HG02763 (cell line): Measurements from ENCODE around the gene SLC7A9.
"Not testable (repeated sequence)": the region's sequence is repeated elsewhere in the genome, so short reads cannot be mapped to it uniquely, and the experiment has no call there.

Source experiments
- ATAC-seq: cut with Tn5 transposase; IDR thresholded peaks from one replicate; pipeline ENCODE4 v1.9.1; 2021; ENCODE audit warnings: mild to moderate bottlenecking, moderate library complexity; ENCODE audit not compliant: unreplicated experiment

SLC7A9 gene

GRCh38 chr19:32865326-32865725 lies 4.2 kb downstream of the SLC7A9 start:
- no peak for ATAC-seq

GRCh38 chr19:32864318-32865007 lies 5.1 kb downstream of the SLC7A9 start:
- no peak for ATAC-seq

GRCh38 chr19:32863841-32864240 lies 5.7 kb downstream of the SLC7A9 start:
- ATAC-seq, result no peak

GRCh38 chr19:32863301-32863700 lies 6.3 kb downstream of the SLC7A9 start:
- no peak for ATAC-seq

- ATAC-seq, result no peak
Observed at GRCh38 chr19:32862741-32863140, 6.8 kb downstream of the SLC7A9 start.

- ATAC-seq, result no peak
Observed at GRCh38 chr19:32862173-32862572, 7.4 kb downstream of the SLC7A9 start.

- ATAC-seq, result no peak
Observed at GRCh38 chr19:32861596-32861995, 8.0 kb downstream of the SLC7A9 start.

GRCh38 chr19:32859591-32859990 lies 10.0 kb downstream of the SLC7A9 start:
- ATAC-seq, result no peak

- ATAC-seq, result no peak
Observed at GRCh38 chr19:32858559-32858958, 11.0 kb downstream of the SLC7A9 start.

GRCh38 chr19:32858155-32858554 lies 11.4 kb downstream of the SLC7A9 start:
- ATAC-seq, result no peak

- ATAC-seq, result no peak
Observed at GRCh38 chr19:32857584-32857983, 12.0 kb downstream of the SLC7A9 start.

GRCh38 chr19:32856818-32857217 lies 12.7 kb downstream of the SLC7A9 start:
- not testable (repeated sequence) for ATAC-seq

GRCh38 chr19:32852216-32852615 lies 17.4 kb downstream of the SLC7A9 start:
- ATAC-seq, result no peak

- not testable (repeated sequence) for ATAC-seq
Observed at GRCh38 chr19:32848035-32848434, 21.5 kb downstream of the SLC7A9 start.

- no peak for ATAC-seq
Observed at GRCh38 chr19:32843716-32844245, 25.8 kb downstream of the SLC7A9 start.

- no peak for ATAC-seq
Observed at GRCh38 chr19:32842061-32842460, 27.5 kb downstream of the SLC7A9 start.

GRCh38 chr19:32837531-32837930 lies 32.0 kb downstream of the SLC7A9 start:
- ATAC-seq, result no peak

GRCh38 chr19:32833388-32833787 lies 36.2 kb downstream of the SLC7A9 start:
- not testable (repeated sequence) for ATAC-seq

- ATAC-seq, result not testable (repeated sequence)
Observed at GRCh38 chr19:32832825-32833224, 36.7 kb downstream of the SLC7A9 start.

GRCh38 chr19:32832094-32832493 lies 37.5 kb downstream of the SLC7A9 start:
- ATAC-seq, result not testable (repeated sequence)

GRCh38 chr19:32831611-32832010 lies 38.0 kb downstream of the SLC7A9 start:
- ATAC-seq, result no peak

GRCh38 chr19:32830231-32831014 lies 39.1 kb downstream of the SLC7A9 start:
- ATAC-seq, result no peak
